Tibial artery (tissue), 4 donors: ENCODE measurements around the gene ACCSL.

Experiments used
- DNase-seq, 2 donors: peaks; one replicate each; pipeline ENCODE4 v3.0.0-alpha.2; 2019
- H3K27ac ChIP-seq, 2 donors: fragments of 200-600 bp; sonication (generic) in 1 of 2; 1 replicate in 1 of 2; 2 replicates in 1 of 2; pipeline ENCODE4 v1.5.1; 2018 to 2019; ENCODE audit warnings: mild to moderate bottlenecking in 1 of 2
- H3K27me3 ChIP-seq, 2 donors: fragments of 200-600 bp; sonication (generic) in 1 of 2; one replicate each; pipeline versions ENCODE4 v1.5.1 to v1.6.0; 2016 to 2019
- H3K36me3 ChIP-seq, 3 donors: fragments of 200-600 bp; sonication (generic) in 2 of 3; one replicate each; pipeline ENCODE4 v1.5.1; 2016 to 2019; ENCODE audit warnings: mild to moderate bottlenecking in 2 of 3
- H3K4me1 ChIP-seq, 4 donors: fragments of 200-600 bp; sonication (generic) in 2 of 4; 1 replicate in 3 of 4; 2 replicates in 1 of 4; pipeline ENCODE4 v1.5.1; 2016 to 2019
- H3K4me3 ChIP-seq, 2 donors: fragments of 200-600 bp; sonication (generic) in 1 of 2; 1 replicate in 1 of 2; 2 replicates in 1 of 2; pipeline ENCODE4 v1.5.1; 2018 to 2019; ENCODE audit warnings: mild to moderate bottlenecking in 2 of 2
- H3K9me3 ChIP-seq, 3 donors: fragments of 200-600 bp; sonication (generic) in 1 of 3; one replicate each; pipeline ENCODE4 v1.5.1; 2016 to 2019
- CTCF ChIP-seq, 2 experiments: fragments of 200-600 bp in 1 of 2; fragments of 450-650 bp in 1 of 2; IDR thresholded peaks; one replicate each; pipeline ENCODE4 v1.5.1; 2017 to 2019; ENCODE audit warnings: antibody characterized with exemption in 2 of 2, mild to moderate bottlenecking in 1 of 2, moderate library complexity in 1 of 2
- intact Hi-C: fragments of 100-400 bp; cut with DNase I; formaldehyde crosslinking; loops from one replicate; pipeline ENCODE4 v1.15.0; 2023; ENCODE audit warnings: low total_unique reads

Gene ACCSL

GRCh38 chr11:44068180-44068579 is 20.4 kb downstream of the ACCSL start:
- no peak for TF ChIP-seq CTCF (IDR thresholded peaks at IDR 0.05)
- no peak overlapping the region for H3K27ac ChIP-seq
- H3K9me3 ChIP-seq = no peaks in the 10 kb centered on the region
- H3K27me3 ChIP-seq = no peaks in the 10 kb centered on the region
- intact Hi-C loops = no loop called here
- no peak overlapping the region for H3K4me3 ChIP-seq
- H3K4me1 ChIP-seq = peaks cover 0 to 31% (median 16%) of the 10 kb centered on the region in 4 donors
- no peak for DNase-seq
- peaks cover 4 to 24% (median 10%) of the 10 kb centered on the region in 3 donors for H3K36me3 ChIP-seq

GRCh38 chr11:44071157-44071556 is 23.4 kb downstream of the ACCSL start:
- Histone ChIP-seq H3K4me1 (peaks cover 0 to 26% (median 12%) of the 10 kb centered on the region in 4 donors), H3K27ac (no peak overlapping the region), H3K27me3 (no peaks in the 10 kb centered on the region), H3K4me3 (no peak overlapping the region), H3K9me3 (no peaks in the 10 kb centered on the region), H3K36me3 (peaks cover 16 to 52% (median 17%) of the 10 kb centered on the region in 3 donors)
- intact Hi-C loops = no loop called here
- no peak for TF ChIP-seq CTCF (IDR thresholded peaks at IDR 0.05)
- DNase-seq = no peak

GRCh38 chr11:44072757-44073658 is 25.2 kb downstream of the ACCSL start:
- no peaks in the 10 kb centered on the region for H3K27me3 ChIP-seq
- no peak overlapping the region for H3K27ac ChIP-seq
- peaks cover 0 to 13% (median 0%) of the 10 kb centered on the region in 4 donors for H3K4me1 ChIP-seq
- DNase-seq = no peak
- no peaks in the 10 kb centered on the region for H3K9me3 ChIP-seq
- no peak for TF ChIP-seq CTCF (IDR thresholded peaks at IDR 0.05)
- no peak overlapping the region for H3K4me3 ChIP-seq
- H3K36me3 ChIP-seq = peaks cover 23 to 69% (median 29%) of the 10 kb centered on the region in 3 donors
- intact Hi-C loops = no loop called here

GRCh38 chr11:44078794-44079193 is 31.0 kb downstream of the ACCSL start:
- no peak for DNase-seq
- Histone ChIP-seq H3K36me3 (peaks cover 35 to 96% (median 70%) of the 10 kb centered on the region in 3 donors), H3K27me3 (no peaks in the 10 kb centered on the region), H3K4me3 (no peak overlapping the region), H3K4me1 (no peaks in the 10 kb centered on the region), H3K9me3 (no peaks in the 10 kb centered on the region), H3K27ac (no peak overlapping the region)
- intact Hi-C loops = no loop called here
- no peak for TF ChIP-seq CTCF (IDR thresholded peaks at IDR 0.05)

- Histone ChIP-seq H3K9me3 (no peaks in the 10 kb centered on the region), H3K27ac (no peak overlapping the region), H3K4me1 (no peaks in the 10 kb centered on the region), H3K4me3 (no peak overlapping the region), H3K36me3 (peaks cover 35 to 95% (median 76%) of the 10 kb centered on the region in 3 donors), H3K27me3 (no peaks in the 10 kb centered on the region)
- intact Hi-C loops = no loop called here
- DNase-seq = no peak
- TF ChIP-seq CTCF (IDR thresholded peaks at IDR 0.05) = no peak
These were observed 31.6 kb downstream of the ACCSL start for GRCh38 chr11:44079376-44079775.
